Fibroblast of skin of back (primary cell): ENCODE measurements around the gene TCF12.
A peak's percentile ranks its signal among the peaks of the same experiment; 100 is the strongest.

ENCODE experiments used
- DNase-seq: peaks from one replicate; pipeline ENCODE4 v3.0.0-alpha.2; 2013

TCF12 gene

GRCh38 chr15:57323806-57324589, 405.6 kb downstream of the TCF12 start:
- peak; percentile 45 for DNase-seq

GRCh38 chr15:57324590-57324890, 406.1 kb downstream of the TCF12 start:
- DNase-seq, result no peak

GRCh38 chr15:57324944-57325679, 406.7 kb downstream of the TCF12 start:
- DNase-seq, result no peak

- DNase-seq, result no peak
Observed at GRCh38 chr15:57326196-57326595, 407.8 kb downstream of the TCF12 start.

- peak; percentile 93 for DNase-seq
Observed at GRCh38 chr15:57327985-57328471, 409.6 kb downstream of the TCF12 start.

- DNase-seq, result no peak
Observed at GRCh38 chr15:57328479-57328878, 410.0 kb downstream of the TCF12 start.

GRCh38 chr15:57328897-57329296, 410.5 kb downstream of the TCF12 start:
- DNase-seq, result no peak

GRCh38 chr15:57329582-57330367, 411.3 kb downstream of the TCF12 start:
- no peak for DNase-seq

GRCh38 chr15:57330619-57331340, 412.3 kb downstream of the TCF12 start:
- DNase-seq, result peak; percentile 79

GRCh38 chr15:57332326-57332725, 413.9 kb downstream of the TCF12 start:
- no peak for DNase-seq

GRCh38 chr15:57333487-57333886, 415.0 kb downstream of the TCF12 start:
- DNase-seq, result peak; percentile 59

- DNase-seq, result peak; percentile 61
Observed at GRCh38 chr15:57334257-57334656, 415.8 kb downstream of the TCF12 start.

GRCh38 chr15:57335293-57335715, 416.9 kb downstream of the TCF12 start:
- DNase-seq, result no peak

GRCh38 chr15:57335719-57336118, 417.3 kb downstream of the TCF12 start:
- DNase-seq, result no peak

GRCh38 chr15:57337868-57338411, 419.5 kb downstream of the TCF12 start:
- DNase-seq, result peak; percentile 37

- no peak for DNase-seq
Observed at GRCh38 chr15:57339321-57339720, 420.9 kb downstream of the TCF12 start.
